ENCODE results near the gene PSMB5.

The PSMB5 gene

GRCh38 chr14:23043145-23043544, 8.4 kb upstream of the PSMB5 start:
- Histone ChIP-seq H3K27ac (no peak overlapping the region), H3K9me3 (ENCODE audit: low read depth, low read length) (no peaks in the 10 kb centered on the region), H3K9ac (ENCODE audit: insufficient read length) (no peak overlapping the region), H3K4me3 (no peak overlapping the region), H3K36me3 (ENCODE audit: insufficient read depth, low read length) (no peaks in the 10 kb centered on the region)
- TF ChIP-seq POLR2AphosphoS5 (IDR thresholded peaks at IDR 0.05; ENCODE audit: borderline replicate concordance, low read depth, low read length) (no peak), FOXP2 (optimal IDR thresholded peaks at IDR 0.05; ENCODE audit: control extremely low read depth, extremely low read length, insufficient read depth) (no peak), EZH2 (IDR thresholded peaks at IDR 0.05) (no peak)
- DNase-seq (ENCODE audit: low read depth, low spot score) = no peak

- DNase-seq (ENCODE audit: low read depth, low spot score) = no peak
- H3K36me3 ChIP-seq (ENCODE audit: insufficient read depth, low read length) = no peaks in the 10 kb centered on the region
- H3K27ac ChIP-seq = no peak within 1 kb of the TSS
- no peak within 1 kb of the TSS for H3K9ac ChIP-seq (ENCODE audit: insufficient read length)
- H3K4me3 ChIP-seq = no peak within 1 kb of the TSS
- no peaks in the 10 kb centered on the region for H3K9me3 ChIP-seq (ENCODE audit: low read depth, low read length)
- TF ChIP-seq FOXP2 (optimal IDR thresholded peaks at IDR 0.05; ENCODE audit: control extremely low read depth, extremely low read length, insufficient read depth) (no peak), POLR2AphosphoS5 (IDR thresholded peaks at IDR 0.05; ENCODE audit: borderline replicate concordance, low read depth, low read length) (no peak), EZH2 (IDR thresholded peaks at IDR 0.05) (no peak)
These were observed 7.7 kb upstream of the PSMB5 start, which contains the start of gene PSMB11 for GRCh38 chr14:23042162-23042965. Gene PSMB11, plus strand, starts transcription at chr14:23042212. Its CDS starts 14 bp downstream, at chr14:23042226.

GRCh38 chr14:23041729-23042128, 7.0 kb upstream of the PSMB5 start:
- no peaks in the 10 kb centered on the region for H3K36me3 ChIP-seq (ENCODE audit: insufficient read depth, low read length)
- H3K27ac ChIP-seq = no peak overlapping the region
- H3K9me3 ChIP-seq (ENCODE audit: low read depth, low read length) = no peaks in the 10 kb centered on the region
- TF ChIP-seq POLR2AphosphoS5 (IDR thresholded peaks at IDR 0.05; ENCODE audit: borderline replicate concordance, low read depth, low read length) (no peak), FOXP2 (optimal IDR thresholded peaks at IDR 0.05; ENCODE audit: control extremely low read depth, extremely low read length, insufficient read depth) (no peak), EZH2 (IDR thresholded peaks at IDR 0.05) (no peak)
- no peak overlapping the region for H3K4me3 ChIP-seq
- no peak for DNase-seq (ENCODE audit: low read depth, low spot score)
- H3K9ac ChIP-seq (ENCODE audit: insufficient read length) = no peak overlapping the region

- TF ChIP-seq EZH2 (IDR thresholded peaks at IDR 0.05) (no peak), POLR2AphosphoS5 (IDR thresholded peaks at IDR 0.05; ENCODE audit: borderline replicate concordance, low read depth, low read length) (no peak), FOXP2 (optimal IDR thresholded peaks at IDR 0.05; ENCODE audit: control extremely low read depth, extremely low read length, insufficient read depth) (no peak)
These were observed 5.4 kb upstream of the PSMB5 start for GRCh38 chr14:23040100-23040499.

GRCh38 chr14:23035303-23036144, 824 bp upstream of the PSMB5 start:
- peak overlapping the region; percentile 96 for H3K9ac ChIP-seq (ENCODE audit: insufficient read length)
- no peak for DNase-seq (ENCODE audit: low read depth, low spot score)
- H3K4me3 ChIP-seq = peak overlapping the region; percentile 83
- peaks cover 30% of the 10 kb centered on the region for H3K36me3 ChIP-seq (ENCODE audit: insufficient read depth, low read length)
- no peaks in the 10 kb centered on the region for H3K9me3 ChIP-seq (ENCODE audit: low read depth, low read length)
- peak overlapping the region; percentile 98 for H3K27ac ChIP-seq
- TF ChIP-seq EZH2 (IDR thresholded peaks at IDR 0.05) (no peak), FOXP2 (optimal IDR thresholded peaks at IDR 0.05; ENCODE audit: control extremely low read depth, extremely low read length, insufficient read depth) (no peak), POLR2AphosphoS5 (IDR thresholded peaks at IDR 0.05; ENCODE audit: borderline replicate concordance, low read depth, low read length) (no peak; the same call in 1 of the 2 replicates)

More at GRCh38 chr14:23040100-23040499, 5.4 kb upstream of the PSMB5 start:
- Histone ChIP-seq H3K27ac (no peak overlapping the region), H3K4me3 (no peak overlapping the region), H3K36me3 (ENCODE audit: insufficient read depth, low read length) (no peaks in the 10 kb centered on the region), H3K9ac (ENCODE audit: insufficient read length) (no peak overlapping the region), H3K9me3 (ENCODE audit: low read depth, low read length) (no peaks in the 10 kb centered on the region)
- DNase-seq (ENCODE audit: low read depth, low spot score) = no peak

- H3K27ac ChIP-seq = peak overlapping the region; percentile 98
These were observed 751 bp downstream of the PSMB5 start for GRCh38 chr14:23033801-23034497.

GRCh38 chr14:23033251-23033727, 1.4 kb downstream of the PSMB5 start:
- H3K9ac ChIP-seq (ENCODE audit: insufficient read length) = peak overlapping the region; percentile 96
- DNase-seq (ENCODE audit: low read depth, low spot score) = no peak
- H3K36me3 ChIP-seq (ENCODE audit: insufficient read depth, low read length) = peaks cover 47% of the 10 kb centered on the region
- H3K27ac ChIP-seq = no peak overlapping the region
- TF ChIP-seq FOXP2 (optimal IDR thresholded peaks at IDR 0.05; ENCODE audit: control extremely low read depth, extremely low read length, insufficient read depth) = no peak
- TF ChIP-seq EZH2 (IDR thresholded peaks at IDR 0.05) = no peak
- no peak for TF ChIP-seq POLR2AphosphoS5 (IDR thresholded peaks at IDR 0.05; ENCODE audit: borderline replicate concordance, low read depth, low read length)
- H3K9me3 ChIP-seq (ENCODE audit: low read depth, low read length) = no peaks in the 10 kb centered on the region
- peak overlapping the region; percentile 83 for H3K4me3 ChIP-seq

More at GRCh38 chr14:23033801-23034497, 751 bp downstream of the PSMB5 start:
- peaks cover 40% of the 10 kb centered on the region for H3K36me3 ChIP-seq (ENCODE audit: insufficient read depth, low read length)
- H3K9me3 ChIP-seq (ENCODE audit: low read depth, low read length) = no peaks in the 10 kb centered on the region
- H3K4me3 ChIP-seq = peak overlapping the region; percentile 83
- no peak for DNase-seq (ENCODE audit: low read depth, low spot score)
- TF ChIP-seq FOXP2 (optimal IDR thresholded peaks at IDR 0.05; ENCODE audit: control extremely low read depth, extremely low read length, insufficient read depth) (no peak), EZH2 (IDR thresholded peaks at IDR 0.05) (no peak), POLR2AphosphoS5 (IDR thresholded peaks at IDR 0.05; ENCODE audit: borderline replicate concordance, low read depth, low read length) (no peak)
- peak overlapping the region; percentile 96 for H3K9ac ChIP-seq (ENCODE audit: insufficient read length)
